Measurements from ENCODE around the gene CUL1. TPM values are rescaled to one million over a fixed set of nuclear protein-coding genes. Genes with fewer than 3 reads are reported as not detected.

Gene CUL1
- total and polyA plus RNA-seq, 5 donors from 2014 or later: 41.4 to 56.9 (median 47.7) TPM

DNA sequence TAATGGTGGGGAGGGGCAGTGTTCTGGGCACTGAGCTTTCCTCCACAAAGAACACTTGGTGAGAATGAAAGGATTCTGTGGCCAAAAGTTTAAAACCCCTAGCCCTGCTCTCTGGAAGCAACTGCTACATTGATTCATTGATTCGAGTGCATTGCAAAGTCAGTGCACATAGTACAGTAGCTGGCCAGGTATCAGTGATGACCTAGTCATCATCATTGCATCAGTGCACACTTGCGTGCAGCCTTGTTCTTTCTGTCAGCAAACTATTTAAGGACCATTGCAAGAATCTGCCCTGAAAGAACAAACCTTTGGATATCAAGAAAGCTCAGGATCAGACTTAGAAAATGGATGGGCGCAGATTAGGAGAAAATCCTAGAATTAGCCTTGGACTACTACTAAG is 47.4 kb downstream of the CUL1 start:
- H3K36me3 Mint-ChIP-seq: peaks cover 44% of the 10 kb centered on the region

GRCh38 chr7:148747274-148747673 is 48.6 kb downstream of the CUL1 start:
- Mint-ChIP-seq H3K27me3 (no peaks in the 10 kb centered on the region), H3K9me3 (peaks cover 0 to 6% (median under 1%) of the 10 kb centered on the region in 7 donors), H3K4me1 (peaks cover 23 to 38% (median 33%) of the 10 kb centered on the region in 4 donors), H3K4me3 (no peak overlapping the region), H3K27ac (peak overlapping the region in 1 of 3 donors; percentile 3), H3K36me3 (peaks cover 37% of the 10 kb centered on the region)
- DNase-seq: peak in 2 of 3 donors; percentile 15 to 25
- H3K9me3 ChIP-seq (ENCODE audit: control insufficient read depth in 2 of 2, low read length in 2 of 2): no peaks in the 10 kb centered on the region
- peaks cover 5% of the 10 kb centered on the region for H3K36me3 ChIP-seq (ENCODE audit: control insufficient read depth, insufficient read depth, low read length)
- no peak overlapping the region for H3K27ac ChIP-seq (ENCODE audit: insufficient read depth, low read length, poor library complexity, severe bottlenecking)
- H3K4me3 ChIP-seq (ENCODE audit: low read depth, low read length): no peak overlapping the region
- no peaks in the 10 kb centered on the region for H3K4me1 ChIP-seq (ENCODE audit: control insufficient read depth, insufficient read depth, low read length, poor library complexity, severe bottlenecking)
- ATAC-seq (ENCODE audit: low read depth in 2 of 2): peak in 1 of 2 donors; percentile 22
- H3K27me3 ChIP-seq (ENCODE audit: control insufficient read depth, insufficient read depth, low read length): no peaks in the 10 kb centered on the region

More for the DNA sequence above, 47.4 kb downstream of the CUL1 start:
- H3K9me3 Mint-ChIP-seq: peaks cover 0 to 10% (median 2%) of the 10 kb centered on the region in 7 donors
- peaks cover 13% of the 10 kb centered on the region for H3K36me3 ChIP-seq (ENCODE audit: control insufficient read depth, insufficient read depth, low read length)
- H3K4me3 Mint-ChIP-seq: no peak overlapping the region
- DNase-seq: no peak
- H3K9me3 ChIP-seq (ENCODE audit: control insufficient read depth in 2 of 2, low read length in 2 of 2): no peaks in the 10 kb centered on the region
- no peaks in the 10 kb centered on the region for H3K27me3 Mint-ChIP-seq
- no peak overlapping the region for H3K4me3 ChIP-seq (ENCODE audit: low read depth, low read length)
- peaks cover 23 to 43% (median 35%) of the 10 kb centered on the region in 4 donors for H3K4me1 Mint-ChIP-seq
- no peak overlapping the region for H3K27ac ChIP-seq (ENCODE audit: insufficient read depth, low read length, poor library complexity, severe bottlenecking)
- H3K27me3 ChIP-seq (ENCODE audit: control insufficient read depth, insufficient read depth, low read length): no peaks in the 10 kb centered on the region
- no peak for ATAC-seq (ENCODE audit: low read depth in 2 of 2)
- no peaks in the 10 kb centered on the region for H3K4me1 ChIP-seq (ENCODE audit: control insufficient read depth, insufficient read depth, low read length, poor library complexity, severe bottlenecking)
- H3K27ac Mint-ChIP-seq: peak overlapping the region in 2 of 3 donors; percentile 4 to 66

DNA sequence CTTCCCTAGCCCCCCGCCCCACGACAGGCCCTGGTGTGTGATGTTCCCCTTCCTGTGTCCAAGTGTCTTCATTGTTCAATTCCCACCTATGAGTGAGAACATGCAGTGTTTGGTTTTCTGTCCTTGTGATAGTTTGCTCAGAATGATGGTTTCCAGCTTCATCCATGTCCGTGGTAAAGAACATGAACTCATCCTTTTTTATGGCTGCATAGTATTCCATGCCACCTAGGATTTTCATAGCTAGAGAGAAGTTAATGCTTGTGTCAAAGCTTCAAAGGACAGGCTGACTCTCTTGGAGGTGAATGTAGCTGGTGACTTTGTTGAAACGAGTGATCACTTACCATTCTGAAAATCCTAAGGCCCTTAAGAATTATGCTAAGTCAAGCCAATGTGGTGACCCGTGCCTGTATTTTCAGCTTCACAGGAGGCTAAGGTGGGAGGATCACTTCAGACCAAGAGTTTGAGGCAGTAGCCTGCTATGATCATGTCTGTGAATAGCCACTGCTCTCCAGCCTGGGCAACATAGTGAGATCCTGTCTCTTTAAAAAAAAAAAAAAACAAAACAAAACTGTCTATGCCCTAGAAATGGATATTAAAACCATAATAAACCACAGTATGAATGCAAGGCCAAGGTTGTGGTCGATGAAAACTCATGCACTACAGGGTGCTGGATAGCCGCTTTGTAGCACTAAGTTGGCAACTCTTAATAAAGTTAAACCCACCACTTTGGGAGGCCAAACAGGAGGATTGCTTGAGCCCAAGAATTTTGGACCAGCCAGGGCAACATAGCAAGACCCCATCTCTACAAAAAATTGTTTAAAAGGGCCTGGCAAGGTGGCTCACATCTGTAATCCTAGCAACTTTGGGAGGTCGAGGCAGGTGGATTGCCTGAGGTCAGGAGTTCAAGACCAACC is 52.0 kb downstream of the CUL1 start:
- Mint-ChIP-seq H3K27ac (no peak overlapping the region), H3K36me3 (peaks cover 32% of the 10 kb centered on the region)
- no peak for DNase-seq

GRCh38 chr7:148753224-148753623 is 54.5 kb downstream of the CUL1 start:
- Mint-ChIP-seq H3K27ac (peak overlapping the region in 1 of 3 donors; percentile 12), H3K4me1 (peaks cover 11 to 21% (median 17%) of the 10 kb centered on the region in 4 donors), H3K36me3 (peaks cover 38% of the 10 kb centered on the region), H3K9me3 (peaks cover 0 to 5% (median 0%) of the 10 kb centered on the region in 7 donors), H3K27me3 (no peaks in the 10 kb centered on the region), H3K4me3 (no peak overlapping the region)
- no peaks in the 10 kb centered on the region for H3K27me3 ChIP-seq (ENCODE audit: control insufficient read depth, insufficient read depth, low read length)
- H3K27ac ChIP-seq (ENCODE audit: insufficient read depth, low read length, poor library complexity, severe bottlenecking): no peak overlapping the region
- no peak overlapping the region for H3K4me3 ChIP-seq (ENCODE audit: low read depth, low read length)
- H3K9me3 ChIP-seq (ENCODE audit: control insufficient read depth in 2 of 2, low read length in 2 of 2): no peaks in the 10 kb centered on the region
- DNase-seq: no peak
- H3K4me1 ChIP-seq (ENCODE audit: control insufficient read depth, insufficient read depth, low read length, poor library complexity, severe bottlenecking): no peaks in the 10 kb centered on the region
- H3K36me3 ChIP-seq (ENCODE audit: control insufficient read depth, insufficient read depth, low read length): peaks cover 37% of the 10 kb centered on the region
- ATAC-seq (ENCODE audit: low read depth in 2 of 2): no peak

More for the DNA sequence above, 52.0 kb downstream of the CUL1 start:
- Mint-ChIP-seq H3K27me3 (no peaks in the 10 kb centered on the region), H3K9me3 (peaks cover 0 to 5% (median 0%) of the 10 kb centered on the region in 7 donors), H3K4me3 (no peak overlapping the region), H3K4me1 (peaks cover 22 to 35% (median 25%) of the 10 kb centered on the region in 4 donors)
- Histone ChIP-seq H3K27ac (ENCODE audit: insufficient read depth, low read length, poor library complexity, severe bottlenecking) (no peak overlapping the region), H3K4me1 (ENCODE audit: control insufficient read depth, insufficient read depth, low read length, poor library complexity, severe bottlenecking) (no peaks in the 10 kb centered on the region), H3K27me3 (ENCODE audit: control insufficient read depth, insufficient read depth, low read length) (no peaks in the 10 kb centered on the region), H3K4me3 (ENCODE audit: low read depth, low read length) (no peak overlapping the region), H3K36me3 (ENCODE audit: control insufficient read depth, insufficient read depth, low read length) (peaks cover 24% of the 10 kb centered on the region), H3K9me3 (ENCODE audit: control insufficient read depth in 2 of 2, low read length in 2 of 2) (no peaks in the 10 kb centered on the region)
- no peak for ATAC-seq (ENCODE audit: low read depth in 2 of 2)

DNA sequence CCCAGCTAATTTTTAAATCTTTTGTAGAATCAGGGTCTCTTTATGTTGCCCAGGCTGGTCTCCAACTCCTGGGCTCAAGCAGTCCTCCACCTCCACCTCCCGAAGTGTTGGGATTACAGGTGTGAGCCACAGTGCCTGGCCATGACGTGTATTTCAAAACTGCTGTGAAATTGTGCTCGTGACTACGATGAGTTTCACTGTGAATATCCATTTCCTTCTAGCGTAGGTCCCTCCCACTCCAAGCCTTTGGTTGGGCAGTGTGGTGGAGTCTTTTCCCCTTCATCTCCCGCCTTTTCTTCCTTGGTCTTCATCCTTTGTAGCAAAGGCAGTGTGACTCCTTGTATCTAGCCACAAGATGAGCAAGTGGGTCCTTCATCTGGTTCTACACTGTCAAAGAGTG is 56.2 kb downstream of the CUL1 start:
- no peaks in the 10 kb centered on the region for H3K9me3 ChIP-seq (ENCODE audit: control insufficient read depth in 2 of 2, low read length in 2 of 2)
- no peak overlapping the region for H3K4me3 ChIP-seq (ENCODE audit: low read depth, low read length)
- Mint-ChIP-seq H3K36me3 (peaks cover 32% of the 10 kb centered on the region), H3K4me3 (no peak overlapping the region), H3K9me3 (no peaks in the 10 kb centered on the region), H3K4me1 (peaks cover 11 to 18% (median 15%) of the 10 kb centered on the region in 4 donors), H3K27me3 (no peaks in the 10 kb centered on the region), H3K27ac (peak overlapping the region; percentile 24 to 60 (median 59))
- no peaks in the 10 kb centered on the region for H3K27me3 ChIP-seq (ENCODE audit: control insufficient read depth, insufficient read depth, low read length)
- H3K36me3 ChIP-seq (ENCODE audit: control insufficient read depth, insufficient read depth, low read length): peaks cover 49% of the 10 kb centered on the region
- no peaks in the 10 kb centered on the region for H3K4me1 ChIP-seq (ENCODE audit: control insufficient read depth, insufficient read depth, low read length, poor library complexity, severe bottlenecking)
- no peak overlapping the region for H3K27ac ChIP-seq (ENCODE audit: insufficient read depth, low read length, poor library complexity, severe bottlenecking)
- DNase-seq: no peak
- no peak for ATAC-seq (ENCODE audit: low read depth in 2 of 2)

DNA sequence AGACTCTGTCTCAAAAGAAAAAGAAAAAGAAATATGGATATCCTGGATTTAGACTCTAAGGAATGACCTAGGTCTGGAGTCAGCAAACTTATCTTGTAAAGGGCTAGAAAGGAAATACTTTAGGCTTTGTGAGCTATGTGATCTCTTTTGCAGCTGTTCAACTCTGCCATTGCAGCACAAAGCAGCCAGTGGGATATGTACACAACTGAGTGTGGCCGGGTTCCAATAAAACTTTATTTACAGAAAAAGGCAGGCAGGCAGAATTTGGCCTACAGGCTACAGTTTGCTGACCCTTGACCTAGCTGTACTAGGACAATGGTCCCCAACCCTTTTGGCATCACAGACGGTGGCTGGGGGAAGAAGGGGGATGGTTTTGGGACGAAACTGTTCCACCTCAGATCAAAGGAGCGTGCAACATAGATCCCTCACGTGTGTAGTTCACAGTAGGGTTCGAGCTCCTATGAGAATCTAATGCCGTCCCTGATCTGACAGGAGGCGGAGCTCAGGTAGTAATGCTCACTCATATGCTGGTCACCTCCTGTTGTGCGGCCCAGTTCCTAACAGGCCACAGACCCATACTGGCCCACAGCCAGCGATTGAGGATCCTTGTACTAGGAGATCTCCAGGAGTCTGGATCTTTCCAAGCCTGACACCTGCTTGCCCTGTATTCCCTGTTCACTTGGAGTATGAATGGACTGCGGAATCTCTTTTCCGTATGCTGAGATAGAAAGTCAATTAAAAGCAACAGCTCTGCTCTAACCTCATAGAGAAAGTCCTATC is 63.0 kb downstream of the CUL1 start:
- peaks cover 69% of the 10 kb centered on the region for H3K36me3 ChIP-seq (ENCODE audit: control insufficient read depth, insufficient read depth, low read length)
- H3K9me3 Mint-ChIP-seq: no peaks in the 10 kb centered on the region
- peaks cover 0 to 5% (median 2%) of the 10 kb centered on the region in 4 donors for H3K4me1 Mint-ChIP-seq
- H3K4me1 ChIP-seq (ENCODE audit: control insufficient read depth, insufficient read depth, low read length, poor library complexity, severe bottlenecking): no peaks in the 10 kb centered on the region
- H3K27me3 ChIP-seq (ENCODE audit: control insufficient read depth, insufficient read depth, low read length): no peaks in the 10 kb centered on the region
- peak overlapping the region in 2 of 3 donors; percentile 14 to 59 for H3K27ac Mint-ChIP-seq
- H3K9me3 ChIP-seq (ENCODE audit: control insufficient read depth in 2 of 2, low read length in 2 of 2): no peaks in the 10 kb centered on the region
- no peak overlapping the region for H3K27ac ChIP-seq (ENCODE audit: insufficient read depth, low read length, poor library complexity, severe bottlenecking)
- no peaks in the 10 kb centered on the region for H3K27me3 Mint-ChIP-seq
- H3K4me3 Mint-ChIP-seq: no peak overlapping the region
- H3K36me3 Mint-ChIP-seq: peaks cover 29% of the 10 kb centered on the region
- DNase-seq (no peak), ATAC-seq (ENCODE audit: low read depth in 2 of 2) (no peak)
- H3K4me3 ChIP-seq (ENCODE audit: low read depth, low read length): no peak overlapping the region

GRCh38 chr7:148763622-148764021 is 64.9 kb downstream of the CUL1 start:
- DNase-seq (no peak), ATAC-seq (ENCODE audit: low read depth in 2 of 2) (no peak)
- no peaks in the 10 kb centered on the region for H3K27me3 ChIP-seq (ENCODE audit: control insufficient read depth, insufficient read depth, low read length)
- H3K4me3 ChIP-seq (ENCODE audit: low read depth, low read length): no peak overlapping the region
- H3K36me3 ChIP-seq (ENCODE audit: control insufficient read depth, insufficient read depth, low read length): peaks cover 71% of the 10 kb centered on the region
- peak overlapping the region in 1 of 3 donors; percentile 48 for H3K27ac Mint-ChIP-seq
- no peaks in the 10 kb centered on the region for H3K9me3 ChIP-seq (ENCODE audit: control insufficient read depth in 2 of 2, low read length in 2 of 2)
- H3K9me3 Mint-ChIP-seq: no peaks in the 10 kb centered on the region
- peaks cover 33% of the 10 kb centered on the region for H3K36me3 Mint-ChIP-seq
- no peaks in the 10 kb centered on the region for H3K27me3 Mint-ChIP-seq
- no peaks in the 10 kb centered on the region for H3K4me1 ChIP-seq (ENCODE audit: control insufficient read depth, insufficient read depth, low read length, poor library complexity, severe bottlenecking)
- H3K4me3 Mint-ChIP-seq: peak overlapping the region in 1 of 4 donors; percentile 61
- no peak overlapping the region for H3K27ac ChIP-seq (ENCODE audit: insufficient read depth, low read length, poor library complexity, severe bottlenecking)
- H3K4me1 Mint-ChIP-seq: peaks cover 0 to 5% (median 2%) of the 10 kb centered on the region in 4 donors

Measured in CD4-positive, CD25-positive, alpha-beta regulatory T cell (primary cell).